NCI-H1105 (cell line): Measurements from ENCODE around the gene PPIL3.
"Not testable (repeated sequence)": the region's sequence is repeated elsewhere in the genome, so short reads cannot be mapped to it uniquely, and the experiment has no call there.

Source experiments
- DNase-seq: peaks from one replicate; lab custom pipeline; 2025; lab: John Stamatoyannopoulos, UW

Gene PPIL3

DNA sequence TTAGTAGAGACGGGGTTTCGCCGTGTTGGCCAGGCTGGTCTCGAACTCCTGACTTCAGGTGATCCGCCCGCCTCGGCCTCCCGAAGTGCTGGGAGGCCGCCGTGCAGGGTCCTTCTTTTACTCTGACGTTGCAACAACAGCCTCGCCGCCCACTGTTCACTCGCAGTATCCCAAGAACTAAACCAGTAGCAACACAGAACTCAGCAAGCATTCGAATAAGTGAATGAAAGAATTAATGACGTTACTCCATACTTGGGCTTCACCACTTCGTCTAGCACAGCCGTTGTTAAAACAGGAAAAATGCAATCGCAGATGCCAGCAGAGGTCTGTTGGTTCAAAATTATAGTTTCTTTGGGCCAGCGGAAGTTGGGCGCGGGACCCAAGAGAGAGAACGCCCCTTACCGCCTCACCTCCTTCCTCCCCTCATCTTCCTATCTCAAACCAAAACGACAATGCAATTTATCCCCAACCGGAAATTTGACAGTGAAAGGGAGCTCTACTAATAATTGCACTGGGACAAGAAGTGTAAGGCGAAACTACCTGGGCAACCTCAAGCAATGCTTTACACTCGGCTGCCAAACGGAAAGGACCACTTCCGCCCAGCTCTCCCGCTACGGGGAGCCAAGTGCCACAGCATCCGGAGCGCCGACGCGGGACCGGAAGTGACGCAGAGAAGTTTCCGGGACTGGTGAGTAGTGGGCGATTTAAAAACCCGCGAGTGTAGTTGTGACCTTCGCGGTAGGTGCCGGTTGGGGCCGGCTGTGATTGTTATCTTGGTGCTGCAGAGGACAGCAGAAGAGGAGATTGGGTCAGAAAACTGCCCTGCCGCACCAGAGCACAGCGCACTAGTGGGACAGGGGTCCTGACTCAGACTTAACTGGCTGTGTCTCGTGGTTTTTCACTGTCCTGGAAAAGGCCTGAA is at the start of gene PPIL3, which contains the start of gene NIF3L1:
Gene PPIL3, minus strand, starts transcription at position 374 of the 922 bp plus-strand sequence. CDS start 1,462 bp downstream, outside the sequence.
Gene NIF3L1, plus strand, starts transcription at position 668 of the 922 bp plus-strand sequence. CDS start 2,573 bp downstream, outside the sequence.
- DNase-seq: peak; percentile 93

DNA sequence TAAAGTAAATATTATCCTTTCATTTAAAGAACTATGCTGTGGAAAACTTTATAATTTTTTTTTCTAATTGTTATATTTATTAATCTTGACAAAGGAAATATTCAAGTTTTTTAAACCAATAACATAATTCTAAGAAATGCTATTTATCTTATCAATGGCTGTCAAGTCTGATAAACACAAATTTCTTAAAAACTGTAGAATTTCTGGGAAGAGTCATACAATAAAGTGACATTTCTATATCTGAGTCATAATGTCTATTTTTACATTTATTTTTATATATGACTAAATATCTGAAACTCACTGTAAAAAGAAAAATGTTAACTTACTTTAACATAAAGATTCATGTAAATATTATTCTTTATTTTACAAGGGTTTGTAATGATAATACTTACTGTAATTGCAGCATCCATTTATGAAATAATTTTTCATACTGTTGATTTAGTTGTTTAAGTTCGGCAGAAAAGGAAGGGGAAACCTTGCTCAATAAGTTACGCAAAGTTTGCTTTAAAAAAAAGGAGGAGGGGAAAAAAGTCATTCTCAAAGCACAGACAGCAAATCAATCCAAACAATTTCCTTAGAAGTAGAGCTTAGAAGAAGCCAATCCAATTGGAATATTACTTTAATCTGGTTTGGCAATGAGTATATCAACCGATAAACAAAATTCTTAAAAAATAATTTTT is 42.2 kb upstream of the PPIL3 start:
- DNase-seq: no peak

DNA sequence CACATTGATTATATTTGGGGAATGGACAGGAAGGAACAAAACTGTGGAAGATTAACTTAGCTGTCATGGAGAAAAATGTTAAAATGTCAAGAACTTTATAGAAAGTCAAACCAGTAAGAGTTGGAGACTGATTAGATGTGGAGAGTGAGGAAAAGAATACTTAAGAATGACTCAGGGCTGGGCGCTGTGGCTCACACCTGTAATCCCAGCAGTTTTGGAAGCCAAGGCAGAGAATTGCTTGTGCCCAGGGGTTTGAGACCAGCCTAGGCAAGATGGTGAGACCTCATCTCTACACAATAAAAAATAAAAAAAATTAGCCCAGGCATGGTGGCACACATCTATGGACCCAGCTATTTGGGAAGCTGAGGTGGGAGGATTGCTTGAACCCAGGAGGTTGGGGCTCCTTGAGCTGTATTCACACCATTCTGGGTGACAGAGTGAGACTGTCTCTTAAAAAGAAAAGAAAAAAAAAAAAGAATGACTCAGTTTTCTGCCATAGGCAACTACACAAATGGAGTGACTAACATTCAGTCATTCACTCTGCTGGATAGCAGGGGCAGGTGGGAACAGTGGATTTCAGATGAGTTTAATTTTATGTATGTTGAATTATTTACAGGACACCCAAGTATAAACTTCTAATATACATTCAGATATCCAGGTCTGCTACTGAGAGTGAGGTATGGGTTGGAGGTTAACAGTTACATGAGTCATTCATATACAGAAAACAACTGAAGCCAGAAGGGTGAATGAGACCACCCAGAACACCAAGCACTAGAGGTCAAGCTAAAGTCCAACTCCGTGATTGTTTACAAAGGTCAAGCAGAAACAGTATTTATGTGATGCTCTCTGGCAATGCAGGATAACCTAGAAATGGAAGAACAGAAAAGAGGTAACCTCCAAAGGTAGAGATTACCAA is 40.7 kb upstream of the PPIL3 start:
- DNase-seq: no peak

DNA sequence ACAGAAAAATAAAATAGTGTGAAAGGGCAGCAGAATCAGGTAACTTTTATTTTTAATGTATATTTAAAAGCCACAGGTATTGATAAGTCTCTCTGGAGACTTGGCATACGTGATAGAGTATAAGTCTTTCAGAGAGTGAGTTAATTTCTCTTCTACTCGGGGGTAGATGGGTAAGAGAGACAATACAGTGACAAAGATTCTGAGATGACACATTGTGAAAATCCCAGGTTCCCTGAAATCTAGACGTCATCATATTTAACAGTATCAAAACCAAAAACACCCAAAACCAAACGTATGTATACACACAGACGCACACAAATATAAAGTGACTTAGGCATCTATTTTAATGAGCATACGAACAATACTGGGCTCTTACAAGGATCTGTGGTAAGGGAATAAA is 33.6 kb upstream of the PPIL3 start:
- no peak for DNase-seq

DNA sequence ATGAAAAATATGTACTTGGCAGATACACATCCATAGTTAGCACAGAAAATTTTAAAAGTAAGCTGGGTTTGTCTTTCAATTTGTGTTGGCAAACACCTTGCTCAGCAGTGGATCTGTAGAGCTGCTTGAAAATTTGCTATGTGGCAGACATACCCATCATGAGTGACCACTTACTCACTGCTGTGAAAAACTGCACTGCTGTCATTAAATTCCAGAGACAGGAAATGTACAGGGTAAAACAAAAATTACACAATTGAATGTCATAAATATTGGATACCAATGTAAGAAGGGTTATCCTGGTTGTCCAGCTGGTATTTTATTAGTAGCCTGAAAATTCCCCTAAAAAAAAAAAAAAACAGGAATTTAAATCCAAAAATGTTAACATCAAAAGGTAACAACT is 24.8 kb upstream of the PPIL3 start:
- DNase-seq: no peak

DNA sequence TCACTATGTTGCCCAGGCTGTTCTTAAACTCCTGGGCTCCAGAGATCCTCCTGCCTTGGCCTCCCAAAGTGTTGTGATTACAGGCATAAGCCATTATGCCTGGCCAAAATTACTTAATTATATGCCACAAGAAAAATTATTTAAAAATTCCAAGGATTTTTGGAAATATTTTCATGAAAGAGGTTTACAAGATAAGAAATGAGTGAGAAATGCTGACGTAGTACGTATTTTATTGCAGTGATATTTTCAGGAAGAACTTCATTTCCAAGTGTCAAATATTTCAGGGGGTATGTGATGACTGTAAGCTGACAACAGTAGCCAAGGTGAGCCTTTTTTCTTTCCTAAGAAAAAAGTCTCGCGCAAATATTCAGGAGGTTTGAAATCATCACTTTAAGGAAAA is 21.1 kb upstream of the PPIL3 start:
- DNase-seq: no peak

DNA sequence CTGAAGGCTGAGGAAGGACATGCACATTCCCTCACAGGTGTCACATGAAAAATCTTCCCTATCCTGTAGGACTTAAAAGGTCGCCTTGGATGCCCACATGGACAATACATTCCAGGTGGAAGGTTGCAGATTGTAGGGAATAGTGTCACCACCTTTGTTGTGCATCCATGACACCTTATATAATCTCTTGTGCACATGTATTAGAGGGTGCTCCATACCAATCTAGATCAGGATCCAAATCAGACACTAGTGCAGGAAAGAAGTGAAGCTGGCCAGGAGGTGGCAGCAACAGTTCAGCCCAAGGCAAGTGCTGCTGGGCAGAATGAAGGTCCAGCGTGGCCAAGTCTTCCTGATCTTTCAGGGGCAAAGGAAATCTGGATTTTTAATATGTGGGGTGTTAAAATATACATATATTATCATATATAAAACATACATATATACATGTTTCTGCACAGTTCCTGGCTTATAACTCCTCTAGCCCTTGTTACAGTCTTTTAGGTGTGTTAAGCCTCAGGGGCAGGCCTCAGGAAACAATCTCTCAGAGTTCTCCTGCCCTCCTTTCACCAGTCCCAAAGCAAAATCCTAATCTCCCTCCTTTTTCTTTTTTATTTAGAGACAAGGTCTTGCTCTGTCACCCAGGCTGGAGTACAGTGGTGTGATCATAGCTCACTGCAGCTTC is 16.9 kb upstream of the PPIL3 start:
- DNase-seq: peak; percentile 53

DNA sequence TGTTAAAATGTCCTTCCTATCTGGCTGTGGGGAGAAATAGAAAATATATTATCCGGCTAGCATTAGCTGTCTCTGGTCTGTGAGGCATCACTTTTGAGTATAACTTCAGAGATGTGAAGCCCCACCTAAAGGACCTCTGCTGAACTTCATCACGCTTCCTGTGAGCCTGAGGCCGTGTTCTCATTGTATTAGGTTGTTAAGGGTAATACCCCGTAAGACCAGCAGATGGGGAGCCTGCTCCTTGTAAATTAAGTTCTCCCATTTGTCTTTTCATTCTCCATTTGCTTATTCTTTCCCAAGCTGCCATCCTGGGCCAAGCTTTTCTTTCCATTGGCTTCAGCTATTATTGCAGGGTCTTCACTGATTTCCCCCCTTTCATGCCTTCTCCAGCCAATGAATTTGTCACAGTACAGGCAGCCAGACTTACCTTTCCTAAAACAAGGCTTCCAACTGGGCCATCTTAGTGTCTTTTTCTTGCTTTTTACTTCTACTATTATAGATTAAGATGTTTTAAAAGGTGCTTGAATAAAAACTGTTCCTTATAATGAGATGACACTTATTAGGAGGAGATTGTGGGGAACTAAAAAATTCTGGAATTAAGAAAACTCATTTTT is 12.7 kb upstream of the PPIL3 start:
- DNase-seq: peak; percentile 76

DNA sequence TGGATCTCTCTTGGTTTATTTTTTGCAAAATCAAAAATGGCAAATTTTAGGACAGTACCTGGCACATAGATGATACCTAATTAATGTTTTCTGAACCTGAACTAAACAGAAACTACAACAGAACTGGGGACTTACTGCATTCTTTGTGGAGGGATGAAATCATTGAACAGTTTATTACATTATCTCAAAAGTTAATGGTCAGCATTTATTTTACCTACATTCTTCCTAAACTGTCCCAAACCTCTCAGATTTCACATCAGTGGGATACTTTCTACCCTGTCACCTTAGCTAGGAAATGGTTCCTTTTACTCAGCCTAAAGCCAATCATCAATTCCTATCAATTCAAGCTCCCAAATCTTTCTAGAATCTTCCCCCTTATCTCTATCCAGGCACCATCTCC is 10.6 kb upstream of the PPIL3 start:
- DNase-seq: no peak

DNA sequence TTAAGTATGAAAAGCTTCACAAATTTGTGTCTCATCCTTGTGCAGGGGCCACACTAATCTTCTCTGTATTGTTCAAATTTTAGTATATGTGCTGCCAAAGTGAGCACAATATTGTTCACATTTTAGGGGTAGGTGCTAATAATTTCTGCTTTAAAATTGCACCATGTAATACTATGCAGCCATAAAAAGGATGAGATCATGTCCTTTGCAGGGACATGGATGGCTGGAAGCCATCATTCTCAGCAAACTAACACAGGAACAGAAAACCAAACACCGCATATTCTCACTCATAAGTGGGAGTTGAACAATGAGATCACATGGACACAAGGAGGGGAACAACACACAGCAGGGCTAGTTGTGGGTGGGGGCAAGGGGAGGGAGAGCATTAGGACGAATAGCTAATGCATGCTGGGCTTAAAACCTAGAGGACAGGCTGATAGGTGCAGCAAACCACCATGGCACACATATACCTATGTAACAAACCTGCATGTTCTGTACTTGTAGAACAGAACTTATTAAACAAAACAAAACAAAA is 7.1 kb downstream of the PPIL3 start:
- DNase-seq: not testable (repeated sequence)

DNA sequence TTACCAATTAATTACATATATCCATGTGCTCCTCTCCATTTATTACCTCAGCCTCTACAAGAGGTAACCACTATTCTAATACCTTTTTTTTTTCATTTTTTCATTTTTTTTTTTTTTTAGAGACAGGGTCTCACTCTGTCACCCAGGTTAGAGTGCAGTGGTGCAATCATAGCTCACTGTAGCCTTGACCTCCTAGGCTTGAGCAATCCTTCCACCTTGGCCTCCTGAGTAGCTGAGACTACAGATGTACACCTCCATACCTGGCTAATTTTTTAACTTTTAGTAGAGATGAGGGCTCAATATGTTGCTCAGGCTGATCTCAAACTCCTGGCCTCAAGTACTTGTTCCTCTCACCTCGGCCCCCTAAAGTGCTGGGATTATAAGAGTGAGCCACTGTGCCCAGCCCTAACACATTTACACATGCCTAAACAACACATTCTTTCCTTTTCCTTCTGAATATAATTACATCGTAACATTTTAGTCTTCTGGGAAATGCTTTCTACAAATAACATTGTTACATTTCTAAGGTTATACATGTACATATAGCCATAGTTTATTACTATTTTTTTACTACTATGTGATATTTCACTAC is 10.5 kb downstream of the PPIL3 start:
- DNase-seq: no peak

DNA sequence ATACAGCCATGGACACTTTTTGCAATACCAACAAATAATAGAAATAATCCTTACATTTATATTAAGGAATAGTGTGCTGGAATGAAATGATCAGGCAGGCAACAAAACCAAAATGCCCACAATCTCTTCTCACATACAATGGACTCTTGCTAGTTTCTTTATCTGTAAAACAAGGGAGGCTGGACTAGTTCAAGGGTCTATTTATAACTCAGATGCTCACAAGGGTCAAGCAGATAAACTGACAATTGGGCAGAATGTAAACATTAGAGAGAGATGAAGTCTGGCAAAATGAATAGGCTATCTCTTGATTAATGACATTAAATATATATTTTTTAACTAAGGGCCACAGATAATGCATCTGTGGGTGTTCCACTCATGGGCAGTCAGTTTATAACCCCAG is 11.4 kb downstream of the PPIL3 start:
- no peak for DNase-seq

DNA sequence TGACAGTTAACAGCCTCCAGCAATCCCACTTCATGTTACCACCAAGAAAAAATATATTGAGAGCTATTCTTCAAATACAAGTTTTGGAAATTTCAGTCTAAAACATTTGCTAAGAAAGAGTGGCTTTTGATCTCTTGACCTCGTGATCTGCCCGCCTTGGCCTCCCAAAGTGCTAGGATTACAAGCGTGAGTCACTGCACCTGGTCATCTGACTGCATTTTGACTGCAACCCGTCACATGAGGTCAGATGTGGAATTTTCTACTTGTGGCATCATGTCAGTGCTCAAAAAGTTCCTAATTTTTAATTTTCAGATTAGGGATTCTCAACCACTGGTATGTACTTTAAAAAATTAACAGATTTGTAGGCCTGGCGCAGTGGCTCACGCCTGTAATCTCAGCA is 15.3 kb downstream of the PPIL3 start:
- no peak for DNase-seq

DNA sequence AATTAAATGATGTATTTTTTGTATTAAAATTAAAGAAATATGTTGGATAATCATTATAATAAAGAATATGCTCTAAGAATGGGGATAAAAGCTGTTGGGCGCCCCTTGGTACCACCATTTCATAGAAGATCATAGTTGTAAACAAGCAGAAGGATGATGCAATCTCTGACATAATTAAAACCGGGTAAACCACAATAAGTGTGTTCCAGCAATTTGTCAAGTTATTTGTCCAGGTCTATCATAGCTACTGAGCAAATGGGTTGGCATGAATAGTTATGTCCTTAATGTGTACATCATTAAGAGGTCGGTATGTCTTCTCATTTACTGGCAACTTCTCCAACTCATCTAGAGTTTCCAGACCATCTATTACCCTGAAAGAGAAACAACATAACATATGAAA is 17.7 kb downstream of the PPIL3 start:
- no peak for DNase-seq

DNA sequence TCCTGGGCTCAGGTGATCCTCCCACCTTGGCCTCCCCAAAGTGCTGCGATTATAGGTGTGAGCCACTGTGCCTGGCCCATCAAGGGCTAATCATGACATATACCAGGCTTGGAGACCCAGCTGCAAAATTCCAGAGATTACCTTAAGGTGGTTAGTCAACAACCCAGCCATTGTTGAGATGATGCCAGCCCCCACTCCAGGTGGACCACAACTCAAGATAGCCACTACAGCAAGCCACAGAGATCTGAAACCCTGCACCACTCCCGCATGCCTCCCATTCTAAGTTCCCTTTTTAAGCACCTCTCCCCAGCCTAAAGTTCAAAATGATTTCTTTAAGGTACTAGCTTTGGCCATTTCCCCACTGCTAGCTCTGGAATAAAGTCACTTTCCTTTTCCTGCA is 19.9 kb downstream of the PPIL3 start:
- no peak for DNase-seq

DNA sequence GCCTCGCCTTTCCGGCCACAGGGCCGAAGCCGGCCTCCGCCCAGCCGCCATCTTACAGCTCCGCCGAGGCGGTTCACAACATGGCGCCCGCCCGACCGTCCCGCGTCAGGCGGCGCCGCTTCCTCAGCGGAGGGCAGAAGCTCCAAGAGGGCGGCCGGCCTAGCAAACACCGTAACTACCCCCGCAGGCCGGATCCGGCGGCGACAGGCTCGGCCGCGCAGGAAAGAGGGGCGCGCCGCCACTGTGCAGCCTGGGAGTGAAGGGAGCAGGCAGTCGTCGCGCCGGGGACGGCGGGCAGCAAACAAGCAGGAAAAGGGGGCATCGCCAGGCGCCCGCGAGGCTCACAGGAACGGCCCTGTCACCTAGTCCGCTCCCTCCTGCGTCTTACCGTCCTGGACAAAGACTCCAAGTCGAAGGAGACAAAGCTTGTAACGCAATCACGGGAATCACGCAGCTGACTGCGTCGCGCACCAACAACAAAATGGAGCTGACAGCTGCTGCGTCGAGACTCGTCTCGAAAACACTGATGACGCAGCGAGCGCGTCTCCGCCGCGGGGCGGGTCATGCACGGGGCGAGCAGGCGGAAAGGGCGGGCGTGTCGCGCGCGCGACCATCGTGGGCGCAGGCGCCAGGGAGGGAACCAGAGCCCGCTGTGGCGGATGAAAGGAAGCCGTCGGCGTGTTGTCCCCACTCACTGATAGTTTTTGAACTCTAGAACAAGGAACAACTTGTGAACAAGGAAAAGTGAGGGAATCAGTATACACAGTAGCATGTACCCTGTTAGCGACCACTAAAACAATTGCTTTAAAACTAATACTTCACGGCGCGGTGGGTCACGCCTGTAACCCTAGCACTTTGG is 24.5 kb downstream of the PPIL3 start, which contains the start of gene CLK1:
Gene CLK1, minus strand, starts transcription at position 483 of the 859 bp plus-strand sequence. CDS start 2,796 bp downstream, outside the sequence.
- peak; percentile 88 for DNase-seq

DNA sequence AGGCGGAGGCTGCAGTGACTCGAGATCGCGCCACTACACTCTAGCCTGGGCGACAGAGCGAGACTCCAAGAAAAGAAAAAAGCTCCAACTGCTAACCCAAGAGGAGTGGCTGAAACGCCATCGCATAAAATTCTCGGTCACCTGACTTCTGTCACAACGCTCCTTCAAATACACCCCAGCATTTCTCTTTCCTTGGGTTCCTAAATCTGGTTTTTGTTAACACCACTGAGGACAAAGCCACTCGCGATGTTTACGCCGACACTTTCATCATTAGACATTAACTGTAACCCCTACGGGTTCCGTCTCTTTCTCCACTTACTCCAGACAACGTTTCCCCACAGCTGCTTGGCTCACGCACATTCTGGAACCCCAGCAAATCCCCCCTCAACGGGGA is 25.1 kb downstream of the PPIL3 start:
- DNase-seq: no peak

DNA sequence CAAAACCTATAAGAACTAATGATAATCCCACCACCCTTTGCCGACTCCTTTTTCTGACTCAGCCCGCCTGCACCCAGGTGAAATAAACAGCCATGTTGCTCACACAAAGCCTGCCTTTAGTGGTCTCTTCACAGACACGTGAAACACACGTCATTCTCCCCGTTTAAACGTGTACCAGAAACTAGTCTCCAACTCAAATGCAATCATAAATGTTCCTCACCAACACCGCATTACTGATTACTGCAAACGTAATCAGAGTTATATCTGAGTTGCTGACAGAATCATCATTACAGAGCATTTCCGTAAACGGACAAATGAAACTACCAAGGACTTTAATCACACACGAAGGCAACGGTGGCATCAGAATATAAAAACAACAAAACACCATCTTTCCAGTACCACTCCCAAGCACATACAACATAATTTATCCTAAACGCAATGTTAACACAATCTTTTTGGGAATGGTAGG is 26.3 kb downstream of the PPIL3 start:
- DNase-seq: peak; percentile 9

DNA sequence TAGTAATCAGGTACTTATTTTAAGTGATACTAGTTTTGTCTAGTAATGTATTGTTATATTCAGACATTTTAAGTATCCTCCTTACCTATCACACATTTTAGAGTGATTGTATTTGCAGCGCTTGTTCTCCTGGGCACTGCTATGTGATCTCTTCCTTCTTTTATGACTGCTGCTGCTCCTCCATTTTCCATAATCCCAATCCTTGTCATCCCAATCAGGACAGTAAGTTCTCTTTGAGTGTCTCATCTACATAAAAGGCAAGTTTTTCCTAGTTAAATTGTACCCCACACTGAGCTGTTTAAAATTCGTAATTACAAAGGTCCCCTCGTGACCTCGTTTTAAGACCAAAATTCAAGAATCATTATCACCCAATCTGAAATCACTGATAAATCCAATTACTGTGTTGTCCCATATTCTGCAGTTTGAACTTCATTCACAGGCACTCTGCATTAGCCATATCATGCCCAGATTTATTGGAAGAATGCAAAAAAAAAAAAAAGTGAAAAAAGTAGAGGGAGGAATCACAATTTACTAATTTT is 27.2 kb downstream of the PPIL3 start:
- DNase-seq: no peak
